CD4-positive, alpha-beta T cell treated with Interleukin-17A for 1 hour (primary cell): Measurements from ENCODE around the gene APOB.

Source experiments
- DNase-seq: peaks from one replicate; pipeline ENCODE4 v3.0.0-alpha.2; 2020

The APOB gene

GRCh38 chr2:21001988-21002813, 41.7 kb downstream of the APOB start:
- no peak for DNase-seq

DNA sequence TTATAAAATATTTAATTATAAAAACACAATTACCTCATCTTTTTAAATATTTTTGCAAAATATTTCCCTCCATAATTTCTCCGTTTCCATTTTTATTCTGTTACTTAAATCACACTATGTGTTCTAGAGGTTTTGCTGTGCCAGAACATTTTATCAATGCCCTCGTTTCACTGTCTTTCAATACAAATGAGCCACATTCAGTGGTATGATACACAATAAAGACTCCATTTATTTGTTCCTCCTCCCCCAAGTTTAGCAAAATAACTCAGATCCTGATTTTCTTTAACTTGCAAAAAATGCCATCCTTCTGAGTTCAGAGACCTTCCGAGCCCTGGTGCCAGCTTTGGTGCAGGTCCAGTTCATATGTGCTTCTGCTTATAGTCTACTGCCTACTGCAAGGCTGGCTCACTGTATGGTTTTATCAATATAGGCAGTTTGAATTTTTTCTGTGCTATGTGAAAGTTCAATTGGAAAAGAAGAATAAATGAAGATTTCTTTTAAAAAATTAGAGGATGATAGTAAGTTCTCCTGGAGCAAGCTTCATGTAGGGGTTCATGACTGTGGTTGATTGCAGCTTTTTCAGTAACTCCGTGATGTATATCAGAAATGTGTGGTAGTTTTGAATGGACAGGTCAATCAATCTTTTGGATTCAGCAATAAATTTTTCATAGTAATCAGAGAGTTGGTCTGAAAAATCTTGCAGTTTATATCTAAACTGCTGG, 42.5 kb downstream of the APOB start:
- no peak for DNase-seq

- DNase-seq, result no peak
Observed at GRCh38 chr2:20999906-21000645, 43.8 kb downstream of the APOB start.

GRCh38 chr2:20998972-20999905, 44.6 kb downstream of the APOB start:
- DNase-seq, result no peak

DNA sequence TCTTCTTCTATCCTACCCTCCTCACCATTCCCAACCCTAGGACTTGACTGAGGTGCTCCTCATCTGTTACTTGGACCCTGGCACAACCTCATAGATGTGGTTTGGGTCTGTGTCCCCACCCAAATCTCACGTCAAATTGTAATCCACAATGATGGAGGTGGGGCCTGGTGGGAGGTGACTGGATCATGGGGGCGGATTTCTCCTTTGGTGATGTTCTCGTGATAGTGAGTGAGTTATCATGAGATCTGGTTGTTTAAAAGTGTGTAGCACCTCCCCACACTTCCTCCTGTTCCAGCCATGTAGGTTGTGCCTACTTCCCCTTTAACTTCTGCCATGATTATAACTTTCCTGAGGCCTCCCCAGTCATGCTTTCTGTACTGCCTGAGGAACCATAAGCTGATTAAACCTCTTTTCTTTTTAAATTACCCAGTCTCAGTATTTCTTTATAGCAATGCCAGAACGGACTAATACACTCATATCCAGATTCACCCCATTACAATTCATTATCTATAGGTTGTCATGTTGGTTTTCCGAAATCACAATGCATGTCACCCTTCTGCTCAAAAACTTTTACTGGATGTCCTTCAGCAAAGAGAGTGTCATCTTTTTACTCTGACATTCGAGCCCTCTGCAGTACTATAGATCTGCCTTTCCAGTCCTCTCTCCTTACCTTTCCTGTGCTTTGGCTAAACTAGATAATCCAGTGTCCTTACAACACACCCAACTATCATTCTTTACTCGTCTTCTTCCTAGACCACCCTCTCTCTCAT, 45.7 kb downstream of the APOB start:
- no peak for DNase-seq

DNA sequence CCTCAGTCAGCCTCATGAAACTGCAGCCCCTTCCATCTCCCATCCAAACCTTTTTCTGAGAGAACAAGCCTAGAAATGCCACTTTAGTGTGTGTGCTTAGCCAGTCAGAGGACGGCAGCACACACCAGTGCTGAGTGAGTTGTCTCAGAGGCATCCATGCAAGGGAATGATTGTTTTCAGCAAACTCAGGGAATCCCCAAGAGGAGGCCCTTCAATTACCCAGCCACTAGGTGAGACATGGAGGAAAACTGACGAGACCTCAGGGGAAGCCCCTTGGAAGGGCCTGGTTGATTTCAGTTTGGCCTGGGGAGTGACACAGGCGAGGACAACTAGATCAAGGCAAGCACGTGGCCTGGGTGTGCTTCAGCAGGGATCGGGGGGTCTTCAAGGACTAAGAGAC, 49.7 kb downstream of the APOB start:
- DNase-seq, result no peak

DNA sequence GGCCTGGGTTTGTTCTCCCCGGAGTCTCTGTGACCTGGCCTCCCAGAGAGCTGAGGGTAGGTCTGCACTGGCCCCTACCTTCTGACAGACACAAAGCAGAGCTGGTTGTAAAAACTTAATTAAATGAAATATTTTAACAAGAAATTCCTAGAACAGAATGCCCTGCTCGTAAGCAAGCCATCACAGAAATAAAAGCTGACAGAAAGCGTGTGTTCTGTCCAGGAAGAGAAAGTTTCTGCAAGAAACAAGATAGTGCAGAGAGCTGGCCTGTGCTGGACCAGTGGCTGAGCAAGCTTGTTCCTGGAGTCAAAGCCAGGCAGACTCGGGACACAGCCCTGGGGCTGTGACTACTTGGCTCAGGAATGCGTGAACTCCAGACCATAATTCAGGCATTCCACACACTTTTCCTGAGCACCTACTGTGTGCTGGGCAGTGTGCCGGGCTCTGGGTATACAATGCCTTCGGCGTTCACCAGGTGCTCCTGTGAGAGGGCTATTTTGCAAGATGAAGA, 51.6 kb downstream of the APOB start:
- DNase-seq, result no peak

- no peak for DNase-seq
Observed at GRCh38 chr2:20990442-20991430, 53.1 kb downstream of the APOB start.

GRCh38 chr2:20989404-20989803, 54.5 kb downstream of the APOB start:
- DNase-seq, result no peak

- DNase-seq, result no peak
Observed at GRCh38 chr2:20988905-20989304, 55.0 kb downstream of the APOB start.

- DNase-seq, result no peak
Observed at GRCh38 chr2:20986024-20986939, 57.6 kb downstream of the APOB start.

GRCh38 chr2:20985062-20985461, 58.8 kb downstream of the APOB start:
- DNase-seq, result no peak

DNA sequence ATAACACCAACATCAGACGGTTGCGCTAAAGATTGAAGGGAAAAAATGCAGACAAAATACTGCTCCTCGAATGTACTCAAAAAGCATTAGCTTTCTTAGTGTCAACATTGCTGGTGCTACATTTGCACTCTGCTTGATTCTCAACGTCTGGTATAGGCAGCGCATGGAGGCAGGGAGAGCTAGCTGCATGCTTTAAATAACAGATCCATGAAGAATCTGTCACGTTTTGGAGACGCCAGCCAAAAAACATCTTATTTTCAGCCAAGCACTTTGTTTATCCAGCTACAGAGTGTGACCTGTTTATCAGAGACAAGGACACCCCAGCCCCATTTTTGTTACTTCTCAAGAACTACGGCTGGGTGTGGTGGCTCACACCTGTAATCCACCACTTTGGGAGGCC, 59.5 kb downstream of the APOB start:
- no peak for DNase-seq

GRCh38 chr2:20983844-20984243, 60.0 kb downstream of the APOB start:
- DNase-seq, result no peak

GRCh38 chr2:20982861-20983260, 61.0 kb downstream of the APOB start:
- DNase-seq, result no peak

DNA sequence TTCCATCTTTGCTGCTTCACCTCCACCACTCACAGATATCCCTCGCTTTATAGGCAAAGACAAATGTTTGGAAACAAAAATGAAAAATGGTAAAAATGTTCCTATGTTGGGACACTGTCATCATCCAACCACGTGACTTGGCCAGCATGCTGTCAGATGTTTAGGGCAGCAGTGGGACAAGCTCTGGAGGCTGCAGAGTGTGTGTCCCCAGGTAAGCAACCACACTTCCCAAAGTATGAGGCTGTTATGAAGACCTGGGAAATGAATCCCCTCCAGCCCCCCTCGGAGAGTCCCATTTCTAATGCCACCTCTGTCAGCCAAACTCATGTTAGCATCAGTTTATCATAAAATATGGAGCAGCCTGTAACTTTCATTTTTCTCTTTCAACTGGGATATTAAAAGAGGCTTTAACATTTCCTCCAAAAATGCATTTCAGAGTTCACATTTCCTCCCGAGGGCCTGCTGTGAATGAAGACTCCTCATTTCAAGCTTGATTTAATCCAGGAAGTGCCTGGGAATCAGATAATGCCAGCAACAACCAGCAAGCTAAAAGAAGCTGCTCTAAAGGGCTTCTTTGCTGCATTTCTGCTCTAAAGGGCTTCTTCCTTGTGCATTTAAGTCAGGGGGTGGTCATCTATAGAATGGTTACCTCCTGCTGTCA, 66.2 kb downstream of the APOB start:
- no peak for DNase-seq

GRCh38 chr2:20976527-20976926, 67.3 kb downstream of the APOB start:
- DNase-seq, result no peak

DNA sequence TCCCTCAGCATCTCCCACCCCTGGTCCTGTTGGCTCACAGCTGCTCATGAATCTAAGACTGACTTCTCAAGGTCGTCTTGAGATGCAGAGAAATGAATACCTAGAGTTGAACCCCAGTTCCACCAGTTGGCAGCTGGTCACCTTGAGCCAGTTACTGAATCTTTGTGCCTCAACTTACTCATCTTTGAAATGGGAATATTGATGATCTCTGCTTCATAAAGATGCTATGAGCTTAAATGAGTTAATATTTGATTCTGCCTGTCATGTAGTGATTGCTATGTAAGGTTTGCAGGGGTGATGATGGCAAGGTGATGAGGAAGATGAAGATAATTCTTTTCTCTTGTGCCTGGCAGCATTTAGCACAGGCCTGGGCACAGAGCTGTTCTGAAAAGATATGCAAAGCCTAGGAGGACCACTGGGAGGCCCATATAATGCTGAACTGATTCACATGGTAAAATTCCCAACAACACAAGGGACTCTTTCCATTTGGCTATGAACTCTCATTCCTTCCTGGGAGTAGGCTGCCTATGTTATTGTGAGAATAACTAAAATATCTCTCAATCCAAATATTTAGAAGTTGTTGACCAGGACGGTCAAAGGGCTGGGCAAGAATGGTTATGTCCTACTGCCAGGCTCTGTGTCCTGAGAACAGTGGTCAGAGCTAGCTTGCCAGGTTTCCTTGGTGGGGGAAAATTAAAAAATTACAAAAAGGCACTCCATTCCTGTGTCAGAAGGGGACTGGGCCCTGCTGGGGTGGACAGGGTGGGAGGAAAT, 70.9 kb downstream of the APOB start:
- no peak for DNase-seq
